ENCODE results near the gene FOXM1.

- TF ChIP-seq CTCF (IDR thresholded peaks at IDR 0.05) (no peak), POLR2A (IDR thresholded peaks at IDR 0.05) (no peak)
Measured at GRCh38 chr12:2864198-2864597, 12.8 kb downstream of the FOXM1 start.
